Activated CD4-positive, alpha-beta memory T cell treated with anti-CD3 and anti-CD28 coated beads, Interleukin-2, amount 10 ng/mL, durations not matched to agents 7 days and 5 days (primary cell): ENCODE data around the gene SEMA7A. TPM values are rescaled to one million over a fixed set of nuclear protein-coding genes. Genes with fewer than 3 reads are reported as not detected.
A peak's percentile ranks its signal among the peaks of the same experiment; 100 is the strongest.

Experiments
- CTCF ChIA-PET: fragments of 350-600 bp; sonication (Branson Sonifier 250); formaldehyde crosslinking; loops from one replicate; lab custom pipeline; 2021; ENCODE audit warnings: antibody characterized with exemption, inconsistent platforms; lab: Charles Lee
- POLR2A ChIA-PET: fragments of 350-600 bp; sonication (Branson Sonifier 250); formaldehyde crosslinking; loops from one replicate; lab custom pipeline; 2021; ENCODE audit warnings: antibody characterized with exemption; lab: Charles Lee
- DNase-seq: peaks from one replicate; pipeline ENCODE4 v3.0.0-alpha.2; 2020
- H3K27ac Mint-ChIP-seq: one replicate; pipeline ENCODE4 v1.8.0; 2021; ENCODE audit warnings: mild to moderate bottlenecking, mixed read lengths
- H3K27me3 Mint-ChIP-seq: one replicate; pipeline ENCODE4 v1.8.0; 2021; ENCODE audit warnings: mixed read lengths
- H3K36me3 Mint-ChIP-seq: one replicate; pipeline ENCODE4 v1.8.0; 2021; ENCODE audit warnings: low read depth, mixed read lengths
- H3K4me1 Mint-ChIP-seq: one replicate; pipeline ENCODE4 v1.8.0; 2021; ENCODE audit warnings: mixed read lengths
- H3K4me3 Mint-ChIP-seq: one replicate; pipeline ENCODE4 v1.8.0; 2021; ENCODE audit warnings: mild to moderate bottlenecking, mixed read lengths
- H3K9me3 Mint-ChIP-seq: one replicate; pipeline ENCODE4 v1.8.0; 2021; ENCODE audit warnings: mixed read lengths
- total RNA-seq, 2 experiments: library from RNA; stranded (reverse); gene quantifications; one replicate each; pipeline ENCODE4 v1.2.3, GENCODE V29; 2021

The SEMA7A gene
- total RNA-seq, 2 experiments from 2014 or later: 3.8 to 4.3 TPM

DNA sequence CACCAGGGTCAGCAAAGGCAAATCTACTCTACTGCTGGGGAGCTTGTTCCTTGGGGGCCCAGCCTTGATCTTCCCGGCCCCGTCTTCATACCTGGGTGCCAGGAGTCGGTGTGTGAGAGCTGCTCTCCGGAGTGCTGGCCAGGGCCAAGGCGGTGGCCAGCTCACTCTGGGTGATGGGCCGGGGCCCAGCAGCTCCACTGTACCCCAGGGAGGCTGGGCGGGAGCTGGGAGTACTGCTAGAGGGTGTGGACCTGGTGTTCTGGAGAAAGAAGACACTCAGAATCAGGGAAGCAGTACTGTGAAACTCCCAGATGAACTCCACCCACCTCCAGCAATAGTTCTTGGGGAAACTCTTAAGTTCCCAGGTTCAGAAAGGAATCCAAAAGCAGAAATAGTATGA lies 15.3 kb upstream of the SEMA7A start:
- no peaks in the 10 kb centered on the region for H3K9me3 Mint-ChIP-seq

DNA sequence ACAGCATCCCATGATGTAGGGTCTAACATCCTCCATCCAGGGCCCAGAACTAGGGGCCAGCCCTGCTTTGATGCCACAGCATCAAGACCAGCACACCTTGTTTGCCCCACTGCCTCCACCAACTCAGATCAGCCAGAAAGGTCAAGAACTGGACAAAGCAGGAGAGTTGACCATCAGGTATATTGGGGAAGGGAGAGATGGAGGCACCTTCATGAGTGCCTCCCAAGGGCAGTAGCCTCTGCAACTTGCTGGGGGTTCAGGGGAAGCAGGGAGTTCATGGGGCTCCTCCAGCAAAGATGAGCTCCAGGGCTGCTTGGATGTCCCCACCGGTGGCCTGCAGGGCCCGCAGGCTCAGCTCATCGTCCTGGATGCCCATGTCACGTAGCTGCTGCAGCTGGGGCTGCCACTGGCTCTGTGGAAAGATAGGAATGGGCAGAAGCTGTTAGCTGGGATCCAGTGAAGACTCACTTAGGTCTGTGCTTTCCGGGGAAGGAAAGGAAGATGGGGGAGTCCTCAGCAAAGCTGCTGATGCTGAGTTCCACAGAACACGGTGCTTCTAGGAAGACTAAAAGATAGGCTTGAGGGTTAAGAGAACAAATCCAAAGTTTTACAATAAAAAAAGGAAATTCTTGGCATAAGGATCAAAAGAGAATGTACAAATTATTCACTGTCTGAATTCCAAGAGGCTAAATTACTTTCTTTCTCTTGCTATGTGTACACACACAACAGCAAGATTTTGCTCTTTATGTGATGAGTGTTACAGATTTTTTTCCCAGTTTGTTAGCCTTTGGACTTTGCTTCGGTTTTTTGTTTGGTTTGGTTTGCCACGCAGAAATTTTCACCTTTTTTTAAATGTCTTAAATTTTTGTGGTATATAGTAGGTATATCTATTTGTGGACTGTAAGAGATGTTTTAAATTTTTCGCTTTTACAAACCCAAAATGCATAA lies 12.3 kb upstream of the SEMA7A start:
- H3K4me3 Mint-ChIP-seq: no peak overlapping the region
- H3K27me3 Mint-ChIP-seq: no peaks in the 10 kb centered on the region
- H3K36me3 Mint-ChIP-seq: peaks cover 34% of the 10 kb centered on the region
- CTCF ChIA-PET: interaction anchor here (15.2 kb wide), 1 partner anchor 64 kb away, joined by 248 read pairs; no protein-coding TSS in a partner anchor
- no peaks in the 10 kb centered on the region for H3K4me1 Mint-ChIP-seq
- no peaks in the 10 kb centered on the region for H3K9me3 Mint-ChIP-seq
- POLR2A ChIA-PET: interaction anchor here (0.9 kb wide), 1 partner anchor 57 kb away, joined by 3 read pairs; no protein-coding TSS in a partner anchor
- no peak overlapping the region for H3K27ac Mint-ChIP-seq
- DNase-seq: no peak

More for the DNA sequence above, 15.3 kb upstream of the SEMA7A start:
- no peak for DNase-seq
- peaks cover 40% of the 10 kb centered on the region for H3K36me3 Mint-ChIP-seq
- H3K4me1 Mint-ChIP-seq: peaks cover 10% of the 10 kb centered on the region
- H3K27ac Mint-ChIP-seq: no peak overlapping the region
- H3K27me3 Mint-ChIP-seq: no peaks in the 10 kb centered on the region
- CTCF ChIA-PET: interaction anchor here (1.1 to 1.4 kb wide), 4 partner anchors 14 to 320 kb away, joined by 3 to 4 read pairs (median 4); no protein-coding TSS in a partner anchor
- H3K4me3 Mint-ChIP-seq: no peak overlapping the region
- POLR2A ChIA-PET: interaction anchor here (1.9 kb wide), 1 partner anchor 12 kb away, joined by 5 read pairs; the partner anchor contains the start of gene UBL7

DNA sequence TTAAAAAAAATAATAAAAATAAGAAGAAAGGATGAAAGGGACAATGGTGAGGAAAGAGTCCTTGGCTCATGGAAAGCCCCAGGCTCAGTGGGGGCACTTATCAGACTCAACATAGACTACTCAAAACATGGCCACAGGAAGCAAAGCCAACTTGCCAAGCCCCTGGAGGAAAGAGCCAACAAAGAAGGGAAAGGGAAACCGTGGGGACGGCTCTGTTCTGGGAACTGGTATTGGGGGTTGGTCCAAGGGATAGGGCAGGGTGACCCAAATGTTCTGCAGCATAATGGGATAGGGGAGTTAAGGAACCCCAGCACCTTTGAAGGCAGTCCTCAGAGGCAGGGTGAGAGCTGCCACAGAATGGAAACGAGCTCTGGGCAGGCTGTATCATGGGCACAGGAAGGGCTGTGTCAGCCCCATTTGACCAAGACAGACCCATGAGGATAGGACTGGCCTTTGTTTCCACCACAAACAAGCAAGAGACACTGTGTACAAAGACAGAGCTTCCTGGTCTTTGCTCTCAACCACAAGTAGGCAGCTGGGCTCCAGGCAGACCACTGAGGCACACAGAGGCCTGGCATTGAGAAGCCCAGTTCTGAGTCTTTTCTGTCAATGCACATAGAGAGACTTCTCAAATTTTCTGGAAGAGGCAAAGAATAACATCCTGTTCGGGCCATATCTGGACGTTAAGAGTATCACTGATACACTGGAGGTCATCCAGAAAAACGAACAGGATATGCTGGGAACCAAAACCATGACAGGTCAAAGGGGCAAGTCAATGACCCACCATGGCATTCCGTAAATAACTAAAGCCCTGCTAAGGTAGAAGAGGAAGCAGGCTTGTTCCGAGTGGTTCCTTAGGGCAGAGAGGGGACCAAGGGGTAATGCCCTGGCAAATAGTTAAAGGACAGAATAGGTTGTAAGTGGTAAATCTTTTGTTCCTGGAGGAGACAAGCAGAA lies 10.6 kb upstream of the SEMA7A start:
- Mint-ChIP-seq H3K27ac (no peak overlapping the region), H3K4me1 (no peaks in the 10 kb centered on the region), H3K36me3 (peaks cover 25% of the 10 kb centered on the region), H3K27me3 (no peaks in the 10 kb centered on the region), H3K9me3 (no peaks in the 10 kb centered on the region), H3K4me3 (no peak overlapping the region)
- DNase-seq: no peak
- ChIA-PET POLR2A (no interaction called here), CTCF (interaction anchor here (15.2 kb wide), 1 partner anchor 62 kb away, joined by 248 read pairs; no protein-coding TSS in a partner anchor)

DNA sequence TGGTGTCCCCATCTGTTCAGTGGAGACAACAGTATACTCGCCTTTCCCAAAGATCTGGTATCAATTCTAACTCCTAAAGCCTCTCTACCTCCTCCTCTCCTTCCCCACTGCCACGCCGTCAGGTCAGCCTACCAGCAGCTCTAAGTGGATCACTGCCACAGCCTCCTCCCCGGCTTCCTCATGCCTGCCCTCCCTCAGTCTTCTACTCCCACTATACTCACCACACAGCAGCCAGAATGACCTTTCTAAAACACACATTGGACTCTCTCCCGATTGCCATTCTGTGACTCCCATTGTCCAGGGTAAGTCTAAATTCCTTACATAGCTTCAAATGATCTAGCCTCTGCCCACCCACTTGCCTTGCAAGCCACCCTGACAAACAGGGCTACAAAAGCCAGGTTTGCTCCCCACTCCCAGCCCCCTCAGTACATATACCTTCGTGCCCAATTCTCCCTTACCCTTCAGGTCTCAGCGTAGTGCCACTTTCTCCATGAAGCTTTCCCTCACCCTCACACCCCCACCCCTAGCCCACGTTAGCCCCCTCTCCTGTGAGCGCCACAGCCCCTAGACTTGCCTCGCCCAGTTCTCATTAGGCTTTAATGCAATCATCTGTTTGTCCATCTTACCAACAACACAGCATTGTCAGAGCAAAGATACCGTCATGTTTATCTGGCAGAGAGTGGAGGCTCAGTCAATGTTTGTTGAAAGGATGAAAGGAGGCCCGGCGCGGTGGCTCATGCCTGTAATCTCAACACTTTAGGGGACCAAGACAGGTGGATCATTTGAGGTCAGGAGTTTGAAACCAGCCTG lies 9.5 kb upstream of the SEMA7A start:
- Mint-ChIP-seq H3K9me3 (no peaks in the 10 kb centered on the region), H3K4me1 (peaks cover 6% of the 10 kb centered on the region)
- CTCF ChIA-PET: interaction anchor here (1.6 to 15.2 kb wide), 2 partner anchors 61 to 67 kb away, joined by 8 to 248 read pairs; no protein-coding TSS in a partner anchor

DNA sequence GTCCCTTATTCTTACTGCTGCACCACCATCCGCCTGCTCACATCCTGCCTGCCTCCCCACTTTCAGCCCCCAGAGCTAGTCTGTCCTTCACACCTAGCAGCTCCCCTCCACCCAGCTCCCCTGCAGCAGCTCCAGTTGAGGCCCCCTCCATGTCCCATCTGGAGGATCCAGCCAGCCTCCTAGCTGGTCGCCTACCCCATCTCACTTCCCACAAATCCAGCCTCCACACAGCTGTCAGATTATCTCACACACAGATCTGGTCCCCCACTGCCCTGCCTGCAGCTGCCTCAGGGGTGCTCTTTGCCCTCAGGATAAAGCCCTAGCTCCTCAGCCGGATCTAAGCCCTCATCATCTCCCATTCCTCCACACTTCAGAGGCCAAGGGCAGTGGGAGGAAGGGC lies 8.8 kb upstream of the SEMA7A start:
- POLR2A ChIA-PET: no interaction called here
- H3K27me3 Mint-ChIP-seq: no peaks in the 10 kb centered on the region
- no peak overlapping the region for H3K27ac Mint-ChIP-seq

More for the DNA sequence above, 9.5 kb upstream of the SEMA7A start:
- POLR2A ChIA-PET: interaction anchor here (1.0 kb wide), 1 partner anchor 9 kb away, joined by 3 read pairs; no protein-coding TSS in a partner anchor
- no peak for DNase-seq
- no peaks in the 10 kb centered on the region for H3K27me3 Mint-ChIP-seq
- H3K36me3 Mint-ChIP-seq: peaks cover 16% of the 10 kb centered on the region
- no peak overlapping the region for H3K27ac Mint-ChIP-seq
- H3K4me3 Mint-ChIP-seq: no peak overlapping the region

DNA sequence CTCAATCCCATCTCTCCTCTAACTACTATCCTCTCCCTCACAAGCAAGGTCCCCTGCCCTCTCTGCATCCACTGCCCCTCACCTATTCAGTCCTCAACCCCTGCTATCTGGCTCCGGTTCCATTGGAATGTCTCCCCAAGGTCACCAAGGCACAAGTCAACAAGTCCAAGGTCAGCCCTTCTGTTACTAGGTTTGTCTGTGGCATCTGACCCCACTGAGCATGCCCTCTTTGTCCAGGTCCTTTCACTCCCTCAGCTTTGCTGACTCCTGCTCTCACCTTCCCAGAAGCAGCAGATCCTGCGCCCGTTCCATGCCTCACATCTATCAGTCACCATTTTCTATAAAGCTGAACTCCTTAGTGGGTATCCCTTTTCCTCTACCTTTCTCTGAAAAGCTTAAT lies 8.3 kb upstream of the SEMA7A start:
- ChIA-PET CTCF (interaction anchor here (0.6 to 15.2 kb wide), 6 partner anchors 10 to 68 kb away, joined by 3 to 248 read pairs (median 4); no protein-coding TSS in a partner anchor), POLR2A (interaction anchor here (2.7 kb wide), 1 partner anchor 60 kb away, joined by 11 read pairs; no protein-coding TSS in a partner anchor)
- Mint-ChIP-seq H3K9me3 (no peaks in the 10 kb centered on the region), H3K4me1 (peaks cover 7% of the 10 kb centered on the region), H3K4me3 (no peak overlapping the region), H3K27me3 (no peaks in the 10 kb centered on the region), H3K27ac (no peak overlapping the region), H3K36me3 (peaks cover 9% of the 10 kb centered on the region)
- no peak for DNase-seq

More for the DNA sequence above, 8.8 kb upstream of the SEMA7A start:
- CTCF ChIA-PET: interaction anchor here (1.6 to 15.2 kb wide), 2 partner anchors 61 to 67 kb away, joined by 8 to 248 read pairs; no protein-coding TSS in a partner anchor
- Mint-ChIP-seq H3K36me3 (peaks cover 9% of the 10 kb centered on the region), H3K4me1 (peaks cover 7% of the 10 kb centered on the region), H3K4me3 (no peak overlapping the region), H3K9me3 (no peaks in the 10 kb centered on the region)
- DNase-seq: no peak

DNA sequence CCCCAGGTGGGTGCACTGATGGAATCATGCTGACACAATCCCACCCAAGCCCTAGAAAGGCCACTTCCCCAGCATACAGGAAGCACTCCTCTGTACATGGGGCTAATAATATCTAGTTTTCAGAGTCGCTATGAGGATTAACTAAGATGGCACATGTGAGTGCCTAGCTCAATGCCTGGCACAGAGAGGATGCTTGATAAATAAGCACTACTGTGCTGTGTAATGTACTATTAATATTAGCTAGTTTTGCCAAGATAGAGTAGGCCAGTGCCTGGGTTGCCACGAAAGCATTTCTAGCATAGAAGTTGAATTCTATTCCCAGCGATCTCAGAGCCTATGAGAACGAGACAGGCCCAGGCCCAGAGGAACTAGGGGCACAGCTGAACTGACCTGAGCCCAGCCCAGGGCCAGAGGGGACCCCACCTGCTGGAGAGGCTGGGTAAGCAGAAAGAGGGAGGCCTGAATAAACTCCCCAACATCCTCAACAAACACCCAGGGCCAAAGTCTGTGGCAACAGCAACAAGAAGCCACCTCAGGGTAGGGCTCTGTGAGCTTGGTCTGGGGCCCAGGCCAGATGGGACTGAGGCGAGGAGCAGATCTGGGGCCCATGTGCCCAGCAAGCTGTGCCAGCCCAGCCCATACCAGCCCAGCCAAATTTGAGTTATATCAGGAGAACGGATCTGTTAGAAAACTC lies 7.6 kb upstream of the SEMA7A start:
- H3K36me3 Mint-ChIP-seq: peaks cover 4% of the 10 kb centered on the region
- H3K27me3 Mint-ChIP-seq: no peaks in the 10 kb centered on the region
- CTCF ChIA-PET: interaction anchor here (0.6 to 15.2 kb wide), 8 partner anchors 10 to 68 kb away, joined by 3 to 248 read pairs (median 4); no protein-coding TSS in a partner anchor
- DNase-seq: no peak
- H3K4me3 Mint-ChIP-seq: no peak overlapping the region
- H3K4me1 Mint-ChIP-seq: peaks cover 7% of the 10 kb centered on the region
- no peak overlapping the region for H3K27ac Mint-ChIP-seq
- H3K9me3 Mint-ChIP-seq: no peaks in the 10 kb centered on the region
- POLR2A ChIA-PET: interaction anchor here (1.9 to 2.7 kb wide), 2 partner anchors 57 to 59 kb away, joined by 6 to 11 read pairs; no protein-coding TSS in a partner anchor

DNA sequence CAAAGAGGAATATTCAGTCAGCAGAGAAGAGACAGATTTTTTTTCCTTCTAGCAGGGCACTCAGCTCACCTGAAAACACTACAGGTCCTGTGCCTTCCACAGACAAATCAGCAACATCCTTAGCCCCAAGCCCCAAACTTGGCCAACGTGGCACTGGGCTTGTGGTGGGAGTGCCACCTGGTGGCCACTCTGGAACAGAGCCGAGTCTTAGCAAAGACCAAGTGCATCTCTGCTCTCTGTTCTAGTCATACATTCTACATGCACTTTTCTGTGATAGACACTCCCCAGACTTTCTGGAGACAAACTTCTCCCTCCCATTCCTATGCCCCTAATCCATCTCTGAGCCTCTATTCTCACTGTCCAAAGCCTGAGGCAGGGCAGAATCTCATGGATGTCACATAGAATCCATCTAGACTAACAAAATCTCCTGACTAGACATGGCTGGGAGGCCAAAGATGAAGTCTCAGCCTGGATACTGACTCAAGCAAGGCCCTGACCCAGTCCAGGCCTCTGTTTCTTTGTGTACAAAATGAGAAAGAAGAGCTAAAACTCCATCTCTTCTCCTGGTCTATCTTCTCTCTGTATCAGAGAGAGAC lies 5.1 kb upstream of the SEMA7A start:
- peak; percentile 84 for DNase-seq
- no peaks in the 10 kb centered on the region for H3K9me3 Mint-ChIP-seq
- no peaks in the 10 kb centered on the region for H3K36me3 Mint-ChIP-seq
- POLR2A ChIA-PET: interaction anchor here (1.2 to 2.3 kb wide), 5 partner anchors 36 to 64 kb away, joined by 3 to 7 read pairs (median 5); no protein-coding TSS in a partner anchor
- H3K27ac Mint-ChIP-seq: no peak overlapping the region
- H3K27me3 Mint-ChIP-seq: no peaks in the 10 kb centered on the region
- no peak overlapping the region for H3K4me3 Mint-ChIP-seq
- CTCF ChIA-PET: interaction anchor here (0.6 to 15.2 kb wide), 11 partner anchors 16 to 69 kb away, joined by 4 to 248 read pairs (median 6); no protein-coding TSS in a partner anchor
- peaks cover 19% of the 10 kb centered on the region for H3K4me1 Mint-ChIP-seq

DNA sequence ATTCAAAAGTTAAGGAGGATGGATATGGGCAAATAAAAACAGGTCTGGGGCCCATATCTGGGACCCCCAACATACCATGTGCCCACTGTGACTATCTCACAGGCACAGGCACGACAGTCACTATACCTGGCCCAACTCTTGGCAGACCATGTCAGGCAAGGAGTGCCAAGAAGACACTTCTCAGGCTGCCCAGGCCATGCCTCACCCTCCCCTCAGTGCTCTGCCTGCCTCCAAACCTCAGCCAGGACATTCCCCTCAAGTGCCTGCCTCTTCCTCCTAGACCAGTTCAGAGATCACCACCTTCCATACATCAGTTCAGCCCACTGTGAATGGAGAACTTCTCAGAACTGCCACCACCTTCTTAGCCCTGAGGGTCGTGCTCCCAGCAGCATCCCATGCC lies 4.4 kb upstream of the SEMA7A start:
- Mint-ChIP-seq H3K27ac (no peak overlapping the region), H3K36me3 (no peaks in the 10 kb centered on the region), H3K27me3 (no peaks in the 10 kb centered on the region), H3K4me1 (peaks cover 19% of the 10 kb centered on the region), H3K4me3 (no peak overlapping the region), H3K9me3 (no peaks in the 10 kb centered on the region)
- CTCF ChIA-PET: interaction anchor here (0.6 to 15.2 kb wide), 6 partner anchors 17 to 64 kb away, joined by 4 to 248 read pairs (median 10); no protein-coding TSS in a partner anchor
- POLR2A ChIA-PET: interaction anchor here (1.2 to 2.3 kb wide), 4 partner anchors 35 to 63 kb away, joined by 4 to 7 read pairs (median 6); no protein-coding TSS in a partner anchor
- DNase-seq: no peak

DNA sequence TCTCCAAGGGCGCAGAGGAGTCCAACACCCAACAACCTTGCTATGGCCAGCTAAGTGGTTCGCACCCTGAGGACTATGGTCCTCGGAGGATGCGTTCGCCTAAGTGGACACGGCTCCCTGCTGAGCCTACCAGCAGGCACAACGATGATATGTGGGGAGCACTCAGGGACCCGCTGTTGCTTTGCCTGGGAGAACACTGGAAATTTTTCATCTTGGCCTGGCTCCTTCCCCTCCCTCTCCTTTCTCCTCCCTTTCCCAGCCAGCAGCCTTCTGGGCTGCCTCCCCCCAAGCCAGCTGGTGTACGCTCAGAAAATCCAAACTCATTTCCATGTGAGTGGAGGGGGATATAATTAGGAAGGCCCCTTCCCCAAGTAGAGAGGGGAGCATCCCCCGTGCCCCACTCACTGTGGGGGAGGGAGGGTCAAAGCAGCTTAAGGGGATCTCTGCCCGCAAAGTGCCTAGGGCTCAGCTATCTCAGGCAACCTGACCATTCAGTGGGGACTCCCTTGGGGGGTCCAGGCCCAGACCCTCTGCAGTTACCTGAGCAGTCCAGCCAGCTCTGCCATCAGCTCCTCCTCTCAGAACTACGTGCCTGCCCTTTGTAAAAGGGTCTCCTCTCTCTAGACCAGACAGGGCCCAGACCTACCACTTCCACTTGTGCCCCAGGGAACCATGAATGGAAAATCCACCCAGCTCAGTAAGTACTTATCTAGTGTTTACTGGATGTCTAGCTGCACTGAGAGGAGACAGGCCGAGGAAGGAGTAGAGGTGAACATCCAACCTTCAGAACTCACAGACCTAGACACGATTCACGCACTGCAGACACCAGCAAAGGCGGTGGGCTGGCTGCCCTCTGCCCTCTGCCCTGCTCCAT lies 742 bp upstream of the SEMA7A start:
- Mint-ChIP-seq H3K27ac (peak overlapping the region; percentile 33), H3K4me1 (peaks cover 36% of the 10 kb centered on the region), H3K36me3 (no peaks in the 10 kb centered on the region), H3K27me3 (peaks cover 4% of the 10 kb centered on the region), H3K9me3 (no peaks in the 10 kb centered on the region), H3K4me3 (peak overlapping the region; percentile 67)
- DNase-seq: no peak
- CTCF ChIA-PET: interaction anchor here (1.7 to 15.2 kb wide), 3 partner anchors 15 to 59 kb away, joined by 4 to 248 read pairs (median 13); no protein-coding TSS in a partner anchor
- POLR2A ChIA-PET: interaction anchor here (0.8 to 1.7 kb wide), 8 partner anchors 9 to 54 kb away, joined by 3 to 14 read pairs (median 4); partner anchors contain the start of gene UBL7
